SK-N-SH (cell line): Measurements from ENCODE around the gene AADACL4.

Experiments used
- CTCF ChIP-seq: fragments of 200-600 bp; sonication (generic); IDR thresholded peaks from 2 replicates; pipeline ENCODE4 v1.6.1; 2017; ENCODE audit warnings: antibody characterized with exemption, mild to moderate bottlenecking, moderate library complexity
- EP300 ChIP-seq, 2 experiments: IDR thresholded peaks; 2 replicates each; pipeline versions ENCODE4 v1.4.0 to v1.6.1; 2012; ENCODE audit warnings: borderline replicate concordance in 1 of 2, low read depth in 1 of 2, low read length in 1 of 2
- EZH2phosphoT487 ChIP-seq: fragments of 200-600 bp; sonication (generic); IDR thresholded peaks from 2 replicates; pipeline ENCODE4 v1.6.1; 2017; ENCODE audit warnings: low read depth, mixed run types, mild to moderate bottlenecking, antibody characterized with exemption, moderate library complexity, borderline replicate concordance
- JUND ChIP-seq: IDR thresholded peaks from 2 replicates; pipeline ENCODE4 v1.4.0; 2012
- RCOR1 ChIP-seq: fragments of 150-350 bp; IDR thresholded peaks from 2 replicates; pipeline ENCODE4 v1.6.1; 2017; ENCODE audit warnings: antibody characterized with exemption, low read length
- REST ChIP-seq: IDR thresholded peaks from 2 replicates; pipeline ENCODE4 v1.6.1; 2012; ENCODE audit warnings: mild to moderate bottlenecking, low read depth, low read length, moderate library complexity
- SIN3A ChIP-seq: IDR thresholded peaks from 2 replicates; pipeline ENCODE4 v1.6.1; 2012; ENCODE audit warnings: low read depth, mild to moderate bottlenecking, low read length, moderate library complexity, borderline replicate concordance
- SMC3 ChIP-seq: IDR thresholded peaks from 2 replicates; pipeline ENCODE4 v1.6.1; 2012; ENCODE audit warnings: low read depth, low read length, improper control_type of control experiment
- YY1 ChIP-seq: IDR thresholded peaks from 2 replicates; pipeline ENCODE4 v1.4.0; 2012; ENCODE audit warnings: low read depth, mild to moderate bottlenecking

- TF ChIP-seq RCOR1 (no peak), CTCF (no peak), YY1 (no peak), EZH2phosphoT487 (no peak), EP300 (IDR thresholded peaks at IDR 0.05; ENCODE audit: borderline replicate concordance in 1 of 2, low read depth in 1 of 2, low read length in 1 of 2) (no peak), SMC3 (no peak), JUND (no peak), SIN3A (no peak), REST (no peak)
Measured at GRCh38 chr1:12636098-12636950, 7.6 kb upstream of the AADACL4 start.
